Neural cell (in vitro differentiated cells): ENCODE measurements around the gene PNMA6F. TPM values are rescaled to one million over a fixed set of nuclear protein-coding genes. Genes with fewer than 3 reads are reported as not detected.

ENCODE experiments used
- H2AFZ ChIP-seq: fragments of 200-600, 300-800 bp; sonication (generic), shearing (Covaris generic); 2 replicates; pipeline ENCODE4 v1.6.0; 2014; ENCODE audit warnings: low read depth, mild to moderate bottlenecking, antibody characterized with exemption, low read length, moderate library complexity
- H3F3A ChIP-seq: fragments of 200-600 bp; shearing (Covaris generic); 2 replicates; pipeline ENCODE4 v1.6.1; 2016; ENCODE audit warnings: mild to moderate bottlenecking, moderate library complexity, mixed read lengths, antibody characterized with exemption, low read length; ENCODE audit not compliant: insufficient read depth, poor library complexity, severe bottlenecking
- H3K27ac ChIP-seq: fragments of 200-600, 300-800 bp; sonication (generic), shearing (Covaris generic); 2 replicates; pipeline ENCODE4 v1.5.1; 2014; ENCODE audit warnings: mild to moderate bottlenecking, low read length, moderate library complexity
- H3K27me3 ChIP-seq: fragments of 300-800, 200-600 bp; sonication (generic), shearing (Covaris generic); 2 replicates; pipeline ENCODE4 v1.6.0; 2014; ENCODE audit warnings: mild to moderate bottlenecking, low read depth, low read length, moderate library complexity; ENCODE audit not compliant: insufficient read depth
- H3K36me3 ChIP-seq: fragments of 300-800, 200-600 bp; sonication (generic), shearing (Covaris generic); 2 replicates; pipeline ENCODE4 v1.5.1; 2014; ENCODE audit warnings: mild to moderate bottlenecking, antibody characterized with exemption, low read length, moderate library complexity; ENCODE audit not compliant: insufficient read depth
- H3K4me2 ChIP-seq: fragments of 300-800, 200-600 bp; sonication (generic), shearing (Covaris generic); 2 replicates; pipeline ENCODE4 v1.6.0; 2014; ENCODE audit warnings: mild to moderate bottlenecking, low read length
- H3K4me3 ChIP-seq: fragments of 300-800, 200-600 bp; sonication (generic), shearing (Covaris generic); 2 replicates; pipeline ENCODE4 v1.5.1; 2014; ENCODE audit warnings: mild to moderate bottlenecking, low read length, moderate library complexity
- H3K79me2 ChIP-seq: fragments of 200-600 bp; shearing (Covaris generic); replicated peaks from 2 replicates; pipeline ENCODE4 v1.6.0; 2014; ENCODE audit warnings: mild to moderate bottlenecking, low read length, moderate library complexity; ENCODE audit not compliant: insufficient read depth
- H3K9ac ChIP-seq: fragments of 300-800, 200-600 bp; sonication (generic), shearing (Covaris generic); 2 replicates; pipeline ENCODE4 v1.6.1; 2016; ENCODE audit warnings: mild to moderate bottlenecking, low read length, mixed read lengths
- H3K9me2 ChIP-seq: fragments of 200-600 bp; shearing (Covaris generic); 2 replicates; pipeline ENCODE4 v1.6.1; 2016; ENCODE audit warnings: mild to moderate bottlenecking, low read length, mixed read lengths; ENCODE audit not compliant: insufficient read depth
- H3K9me3 ChIP-seq: fragments of 200-600, 300-800 bp; sonication (generic), shearing (Covaris generic); 2 replicates; pipeline ENCODE4 v1.6.1; 2016; ENCODE audit warnings: mild to moderate bottlenecking, mixed run types, low read length, moderate library complexity, mixed read lengths
- H4K20me1 ChIP-seq: fragments of 200-600 bp; shearing (Covaris generic); 2 replicates; pipeline ENCODE4 v1.6.1; 2016; ENCODE audit warnings: mild to moderate bottlenecking, mixed run types; ENCODE audit not compliant: insufficient read depth
- EP300 ChIP-seq: fragments of 450-650 bp; conservative IDR thresholded peaks from 2 replicates; pipeline ENCODE4 v1.6.1; 2014; ENCODE audit warnings: antibody characterized with exemption, mild to moderate bottlenecking, moderate library complexity; ENCODE audit not compliant: poor library complexity, severe bottlenecking
- EZH2 ChIP-seq: fragments of 200-600, 300-800 bp; shearing (Covaris generic), sonication (generic); IDR thresholded peaks from 2 replicates; pipeline ENCODE4 v1.6.1; 2014; ENCODE audit warnings: antibody characterized with exemption, low read length, borderline replicate concordance, mild to moderate bottlenecking; ENCODE audit not compliant: insufficient read depth, poor library complexity, severe bottlenecking
- MXI1 ChIP-seq: fragments of 450-650 bp; conservative IDR thresholded peaks from 2 replicates; pipeline ENCODE4 v1.6.1; 2014; ENCODE audit warnings: antibody characterized with exemption, mild to moderate bottlenecking; ENCODE audit not compliant: poor library complexity, severe bottlenecking
- POLR2AphosphoS5 ChIP-seq: IDR thresholded peaks from 2 replicates; pipeline ENCODE4 v1.6.1; 2012
- RAD21 ChIP-seq: fragments of 450-650 bp; conservative IDR thresholded peaks from 2 replicates; pipeline ENCODE4 v1.6.1; 2014; ENCODE audit warnings: antibody characterized with exemption, mild to moderate bottlenecking, moderate library complexity
- SMC3 ChIP-seq: fragments of 450-650 bp; conservative IDR thresholded peaks from 2 replicates; pipeline ENCODE4 v1.6.1; 2014; ENCODE audit warnings: antibody characterized with exemption, mild to moderate bottlenecking, moderate library complexity; ENCODE audit not compliant: poor library complexity
- TAF1 ChIP-seq: IDR thresholded peaks from 2 replicates; pipeline ENCODE4 v1.6.1; 2012; ENCODE audit warnings: low read depth
- polyA plus RNA-seq: library from polyadenylated mRNA; depleted of rRNA; stranded (reverse); fragments of >200 nt; gene quantifications from 2 replicates; pipeline ENCODE4 v1.2.3, GENCODE V29; 2014
- TF ChIP-seq, protein P1 (sequence below): fragments of 450-650 bp; IDR thresholded peaks from 2 replicates; pipeline ENCODE4 v1.5.1; 2014; ENCODE audit warnings: antibody characterized with exemption, mild to moderate bottlenecking, moderate library complexity; ENCODE audit not compliant: poor library complexity, severe bottlenecking
- TF ChIP-seq, protein P2 (sequence below): IDR thresholded peaks from 2 replicates; pipeline ENCODE4 v1.6.1; 2012; ENCODE audit warnings: borderline replicate concordance

PNMA6F gene
- polyA plus RNA-seq, 1 donor from 2014 or later = 0.77 TPM

DNA sequence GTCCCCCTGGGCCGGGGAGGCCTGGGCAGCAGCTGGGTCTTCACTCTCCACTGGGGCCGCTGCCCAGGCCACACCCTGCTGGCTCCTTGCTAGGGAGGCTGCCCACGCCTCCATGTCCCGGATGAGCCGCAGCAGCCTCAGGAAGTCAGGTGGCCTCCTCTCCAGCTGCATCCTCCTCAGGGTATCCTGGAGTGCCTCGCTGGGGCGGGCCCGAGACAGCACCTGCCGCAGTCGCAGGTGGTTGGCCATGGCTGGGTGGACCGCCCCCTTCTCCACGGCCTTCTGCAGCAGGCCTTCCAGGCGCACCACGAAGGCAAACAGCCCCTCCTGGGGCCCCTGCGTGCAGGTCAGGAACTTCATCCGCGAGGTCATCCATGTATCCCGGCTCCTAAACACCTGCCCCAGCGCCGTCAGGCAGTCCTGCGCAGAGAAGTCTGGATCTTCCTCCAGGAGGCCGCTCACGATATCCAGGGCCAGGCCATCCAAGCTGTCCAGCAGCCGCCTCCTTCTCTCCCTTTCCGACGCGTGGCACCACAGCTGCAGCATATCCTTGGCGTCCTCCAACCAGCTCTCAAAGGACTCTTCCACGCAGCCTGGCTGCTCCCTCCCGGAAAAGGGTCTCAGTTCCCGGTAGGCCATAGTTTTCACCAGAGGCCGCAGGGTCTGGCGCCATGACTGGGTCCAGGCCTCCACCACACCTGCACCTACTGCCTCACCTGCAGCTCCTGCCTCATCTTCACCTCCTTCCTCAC lies 2.1 kb downstream of the PNMA6F start:
- Histone ChIP-seq H3K36me3 (no peaks in the 10 kb centered on the region), H3K9me3 (no peaks in the 10 kb centered on the region), H3K9ac (no peak overlapping the region), H4K20me1 (no peaks in the 10 kb centered on the region), H3K79me2 (no peaks in the 10 kb centered on the region), H3F3A (no peaks in the 10 kb centered on the region), H3K27me3 (no peaks in the 10 kb centered on the region), H3K4me2 (no peak overlapping the region), H3K27ac (no peak overlapping the region), H2AFZ (no peak overlapping the region), H3K9me2 (no peaks in the 10 kb centered on the region), H3K4me3 (no peak overlapping the region)
- TF ChIP-seq MXI1 = no peak

DNA sequence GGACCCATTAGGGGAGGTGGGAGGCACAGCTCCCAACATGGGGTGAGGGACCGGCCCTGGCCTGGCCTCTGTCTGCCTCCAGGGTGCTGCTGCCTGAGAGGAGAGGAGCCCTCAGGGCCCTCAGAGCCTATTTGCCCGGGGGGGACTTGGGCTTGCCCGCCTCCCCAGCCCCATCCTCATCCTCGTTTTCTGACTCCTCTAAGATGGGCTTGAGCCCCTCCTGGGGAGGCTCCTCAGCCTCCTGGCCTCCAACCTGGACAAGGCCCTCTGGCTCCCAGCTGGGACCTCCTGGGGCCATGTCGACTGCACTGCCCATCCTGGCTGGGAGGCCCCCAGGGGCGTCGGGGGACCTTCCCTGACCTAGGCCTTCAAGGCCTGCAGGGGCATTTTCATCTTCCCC lies 2.8 kb downstream of the PNMA6F start:
- no peaks in the 10 kb centered on the region for H3K9me2 ChIP-seq
- no peaks in the 10 kb centered on the region for H3F3A ChIP-seq
- H2AFZ ChIP-seq = no peak overlapping the region
- H3K9me3 ChIP-seq = no peaks in the 10 kb centered on the region
- H3K9ac ChIP-seq = no peak overlapping the region
- H3K27me3 ChIP-seq = no peaks in the 10 kb centered on the region
- H3K4me3 ChIP-seq = no peak overlapping the region
- no peaks in the 10 kb centered on the region for H3K79me2 ChIP-seq
- H3K27ac ChIP-seq = no peak overlapping the region
- no peaks in the 10 kb centered on the region for H3K36me3 ChIP-seq
- no peaks in the 10 kb centered on the region for H4K20me1 ChIP-seq
- H3K4me2 ChIP-seq = no peak overlapping the region
- TF ChIP-seq RAD21 = no peak
- no peak for TF ChIP-seq EZH2
- TF ChIP-seq SMC3 = no peak
- no peak for TF ChIP-seq EP300
- TF ChIP-seq TAF1 = no peak
- TF ChIP-seq, protein P1, sequence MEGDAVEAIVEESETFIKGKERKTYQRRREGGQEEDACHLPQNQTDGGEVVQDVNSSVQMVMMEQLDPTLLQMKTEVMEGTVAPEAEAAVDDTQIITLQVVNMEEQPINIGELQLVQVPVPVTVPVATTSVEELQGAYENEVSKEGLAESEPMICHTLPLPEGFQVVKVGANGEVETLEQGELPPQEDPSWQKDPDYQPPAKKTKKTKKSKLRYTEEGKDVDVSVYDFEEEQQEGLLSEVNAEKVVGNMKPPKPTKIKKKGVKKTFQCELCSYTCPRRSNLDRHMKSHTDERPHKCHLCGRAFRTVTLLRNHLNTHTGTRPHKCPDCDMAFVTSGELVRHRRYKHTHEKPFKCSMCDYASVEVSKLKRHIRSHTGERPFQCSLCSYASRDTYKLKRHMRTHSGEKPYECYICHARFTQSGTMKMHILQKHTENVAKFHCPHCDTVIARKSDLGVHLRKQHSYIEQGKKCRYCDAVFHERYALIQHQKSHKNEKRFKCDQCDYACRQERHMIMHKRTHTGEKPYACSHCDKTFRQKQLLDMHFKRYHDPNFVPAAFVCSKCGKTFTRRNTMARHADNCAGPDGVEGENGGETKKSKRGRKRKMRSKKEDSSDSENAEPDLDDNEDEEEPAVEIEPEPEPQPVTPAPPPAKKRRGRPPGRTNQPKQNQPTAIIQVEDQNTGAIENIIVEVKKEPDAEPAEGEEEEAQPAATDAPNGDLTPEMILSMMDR = no peak
- no peak for TF ChIP-seq MXI1
- TF ChIP-seq POLR2AphosphoS5 = no peak
- TF ChIP-seq, protein P2, sequence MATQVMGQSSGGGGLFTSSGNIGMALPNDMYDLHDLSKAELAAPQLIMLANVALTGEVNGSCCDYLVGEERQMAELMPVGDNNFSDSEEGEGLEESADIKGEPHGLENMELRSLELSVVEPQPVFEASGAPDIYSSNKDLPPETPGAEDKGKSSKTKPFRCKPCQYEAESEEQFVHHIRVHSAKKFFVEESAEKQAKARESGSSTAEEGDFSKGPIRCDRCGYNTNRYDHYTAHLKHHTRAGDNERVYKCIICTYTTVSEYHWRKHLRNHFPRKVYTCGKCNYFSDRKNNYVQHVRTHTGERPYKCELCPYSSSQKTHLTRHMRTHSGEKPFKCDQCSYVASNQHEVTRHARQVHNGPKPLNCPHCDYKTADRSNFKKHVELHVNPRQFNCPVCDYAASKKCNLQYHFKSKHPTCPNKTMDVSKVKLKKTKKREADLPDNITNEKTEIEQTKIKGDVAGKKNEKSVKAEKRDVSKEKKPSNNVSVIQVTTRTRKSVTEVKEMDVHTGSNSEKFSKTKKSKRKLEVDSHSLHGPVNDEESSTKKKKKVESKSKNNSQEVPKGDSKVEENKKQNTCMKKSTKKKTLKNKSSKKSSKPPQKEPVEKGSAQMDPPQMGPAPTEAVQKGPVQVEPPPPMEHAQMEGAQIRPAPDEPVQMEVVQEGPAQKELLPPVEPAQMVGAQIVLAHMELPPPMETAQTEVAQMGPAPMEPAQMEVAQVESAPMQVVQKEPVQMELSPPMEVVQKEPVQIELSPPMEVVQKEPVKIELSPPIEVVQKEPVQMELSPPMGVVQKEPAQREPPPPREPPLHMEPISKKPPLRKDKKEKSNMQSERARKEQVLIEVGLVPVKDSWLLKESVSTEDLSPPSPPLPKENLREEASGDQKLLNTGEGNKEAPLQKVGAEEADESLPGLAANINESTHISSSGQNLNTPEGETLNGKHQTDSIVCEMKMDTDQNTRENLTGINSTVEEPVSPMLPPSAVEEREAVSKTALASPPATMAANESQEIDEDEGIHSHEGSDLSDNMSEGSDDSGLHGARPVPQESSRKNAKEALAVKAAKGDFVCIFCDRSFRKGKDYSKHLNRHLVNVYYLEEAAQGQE = no peak
